Measurements from ENCODE around the gene DIAPH1.

Gene DIAPH1

GRCh38 chr5:141640051-141640415, 21.2 kb upstream of the DIAPH1 start:
- Histone ChIP-seq H4K8ac (ENCODE audit: low read length) (no peak overlapping the region), H3K18ac (ENCODE audit: low read depth in 1 of 2, low read length in 2 of 2) (no peak overlapping the region)
- WGBS: 100% methylated on average over 3 of the region's 3 CpGs

GRCh38 chr5:141639357-141640050, 20.7 kb upstream of the DIAPH1 start:
- peaks cover 35% of the 10 kb centered on the region for H3K4me1 ChIP-seq (ENCODE audit: control insufficient read depth, insufficient read depth, low read depth, low read length)
- H3K14ac ChIP-seq (ENCODE audit: low read length in 2 of 2): no peak overlapping the region
- no peak overlapping the region for H2BK12ac ChIP-seq (ENCODE audit: low read length in 2 of 2)
- no peak overlapping the region for H2AK5ac ChIP-seq (ENCODE audit: low read length, severe bottlenecking)
- no peak for DNase-seq
- no peak overlapping the region for H2BK15ac ChIP-seq (ENCODE audit: low read depth, poor library complexity, severe bottlenecking)
- H3K79me1 ChIP-seq (replicated peaks; ENCODE audit: low read length, poor library complexity, severe bottlenecking): peaks cover 21% of the 10 kb centered on the region
- no peak overlapping the region for H3K23ac ChIP-seq (ENCODE audit: low read length in 2 of 2)
- H3K18ac ChIP-seq (ENCODE audit: low read depth in 1 of 2, low read length in 2 of 2): no peak overlapping the region
- no peak overlapping the region for H2AFZ ChIP-seq (ENCODE audit: low read depth, low read length)
- 89% methylated on average over 12 of the region's 12 CpGs for WGBS
- H4K8ac ChIP-seq (ENCODE audit: low read length): peak overlapping the region; percentile 1
- no peak overlapping the region for H3K9ac ChIP-seq (ENCODE audit: low read length)
- no peak overlapping the region for H2BK5ac ChIP-seq (ENCODE audit: low read depth, low read length, poor library complexity, severe bottlenecking)
- peaks cover 37 to 38% of the 10 kb centered on the region in 2 experiments for H3K36me3 ChIP-seq (ENCODE audit: control insufficient read depth in 1 of 2, insufficient read depth in 2 of 2, low read depth in 1 of 2, low read length in 2 of 2)
- no peak overlapping the region for H3K27ac ChIP-seq (ENCODE audit: low read length, poor library complexity, severe bottlenecking)
- no peak overlapping the region for H3K4me3 ChIP-seq (ENCODE audit: insufficient read depth in 1 of 2, low read depth in 1 of 2, low read length in 2 of 2)
- no peaks in the 10 kb centered on the region for H3K9me3 ChIP-seq (ENCODE audit: control insufficient read depth, low read length)
- no peak overlapping the region for H4K91ac ChIP-seq (ENCODE audit: low read length)
- H3K27me3 ChIP-seq (ENCODE audit: control insufficient read depth in 1 of 2, insufficient read depth in 1 of 2, low read length in 2 of 2): peaks cover 0 to 4% of the 10 kb centered on the region in 2 experiments
- H3K4me2 ChIP-seq (ENCODE audit: low read length, poor library complexity, severe bottlenecking): no peak overlapping the region
- no peak overlapping the region for H3K4ac ChIP-seq (ENCODE audit: low read depth in 1 of 2, low read length in 2 of 2)
- H2BK120ac ChIP-seq (ENCODE audit: low read depth, low read length): no peak overlapping the region

More at GRCh38 chr5:141640051-141640415, 21.2 kb upstream of the DIAPH1 start:
- Histone ChIP-seq H3K27ac (ENCODE audit: low read length, poor library complexity, severe bottlenecking) (no peak overlapping the region), H3K9me3 (ENCODE audit: control insufficient read depth, low read length) (no peaks in the 10 kb centered on the region), H3K36me3 (ENCODE audit: control insufficient read depth in 1 of 2, insufficient read depth in 2 of 2, low read depth in 1 of 2, low read length in 2 of 2) (peaks cover 39 to 41% of the 10 kb centered on the region in 2 experiments), H3K27me3 (ENCODE audit: control insufficient read depth in 1 of 2, insufficient read depth in 1 of 2, low read length in 2 of 2) (peaks cover 0 to 4% of the 10 kb centered on the region in 2 experiments), H3K9ac (ENCODE audit: low read length) (no peak overlapping the region), H3K4ac (ENCODE audit: low read depth in 1 of 2, low read length in 2 of 2) (no peak overlapping the region), H3K23ac (ENCODE audit: low read length in 2 of 2) (no peak overlapping the region), H3K14ac (ENCODE audit: low read length in 2 of 2) (no peak overlapping the region), H2AK5ac (ENCODE audit: low read length, severe bottlenecking) (no peak overlapping the region), H3K4me1 (ENCODE audit: control insufficient read depth, insufficient read depth, low read depth, low read length) (peaks cover 33% of the 10 kb centered on the region), H4K91ac (ENCODE audit: low read length) (no peak overlapping the region), H3K4me3 (ENCODE audit: insufficient read depth in 1 of 2, low read depth in 1 of 2, low read length in 2 of 2) (no peak overlapping the region), H2BK5ac (ENCODE audit: low read depth, low read length, poor library complexity, severe bottlenecking) (no peak overlapping the region), H3K79me1 (replicated peaks; ENCODE audit: low read length, poor library complexity, severe bottlenecking) (peaks cover 18% of the 10 kb centered on the region), H2AFZ (ENCODE audit: low read depth, low read length) (no peak overlapping the region), H2BK120ac (ENCODE audit: low read depth, low read length) (no peak overlapping the region), H2BK15ac (ENCODE audit: low read depth, poor library complexity, severe bottlenecking) (no peak overlapping the region), H3K4me2 (ENCODE audit: low read length, poor library complexity, severe bottlenecking) (no peak overlapping the region), H2BK12ac (ENCODE audit: low read length in 2 of 2) (no peak overlapping the region)
- DNase-seq: no peak

GRCh38 chr5:141638771-141639170, 20.0 kb upstream of the DIAPH1 start:
- no peaks in the 10 kb centered on the region for H3K9me3 ChIP-seq (ENCODE audit: control insufficient read depth, low read length)
- H3K27ac ChIP-seq (ENCODE audit: low read length, poor library complexity, severe bottlenecking): no peak overlapping the region
- no peak overlapping the region for H2BK12ac ChIP-seq (ENCODE audit: low read length in 2 of 2)
- no peak for DNase-seq
- no peak overlapping the region for H3K14ac ChIP-seq (ENCODE audit: low read length in 2 of 2)
- peaks cover 0 to 4% of the 10 kb centered on the region in 2 experiments for H3K27me3 ChIP-seq (ENCODE audit: control insufficient read depth in 1 of 2, insufficient read depth in 1 of 2, low read length in 2 of 2)
- no peak overlapping the region for H3K4me3 ChIP-seq (ENCODE audit: insufficient read depth in 1 of 2, low read depth in 1 of 2, low read length in 2 of 2)
- H3K4ac ChIP-seq (ENCODE audit: low read depth in 1 of 2, low read length in 2 of 2): no peak overlapping the region
- H3K36me3 ChIP-seq (ENCODE audit: control insufficient read depth in 1 of 2, insufficient read depth in 2 of 2, low read depth in 1 of 2, low read length in 2 of 2): peaks cover 31 to 33% of the 10 kb centered on the region in 2 experiments
- no peak overlapping the region for H4K8ac ChIP-seq (ENCODE audit: low read length)
- no peak overlapping the region for H2AK5ac ChIP-seq (ENCODE audit: low read length, severe bottlenecking)
- H3K23ac ChIP-seq (ENCODE audit: low read length in 2 of 2): no peak overlapping the region
- H3K9ac ChIP-seq (ENCODE audit: low read length): no peak overlapping the region
- no peak overlapping the region for H3K18ac ChIP-seq (ENCODE audit: low read depth in 1 of 2, low read length in 2 of 2)
- H3K4me1 ChIP-seq (ENCODE audit: control insufficient read depth, insufficient read depth, low read depth, low read length): peaks cover 33% of the 10 kb centered on the region
- no peak overlapping the region for H2AFZ ChIP-seq (ENCODE audit: low read depth, low read length)
- no peak overlapping the region for H2BK5ac ChIP-seq (ENCODE audit: low read depth, low read length, poor library complexity, severe bottlenecking)
- H2BK15ac ChIP-seq (ENCODE audit: low read depth, poor library complexity, severe bottlenecking): no peak overlapping the region
- peaks cover 19% of the 10 kb centered on the region for H3K79me1 ChIP-seq (replicated peaks; ENCODE audit: low read length, poor library complexity, severe bottlenecking)
- H2BK120ac ChIP-seq (ENCODE audit: low read depth, low read length): no peak overlapping the region
- H4K91ac ChIP-seq (ENCODE audit: low read length): no peak overlapping the region
- H3K4me2 ChIP-seq (ENCODE audit: low read length, poor library complexity, severe bottlenecking): no peak overlapping the region
- WGBS: 100% methylated on average over 1 of the region's 2 CpGs

- peak; percentile 53 for DNase-seq
- peaks cover 0 to 4% of the 10 kb centered on the region in 2 experiments for H3K27me3 ChIP-seq (ENCODE audit: control insufficient read depth in 1 of 2, insufficient read depth in 1 of 2, low read length in 2 of 2)
- no peaks in the 10 kb centered on the region for H3K9me3 ChIP-seq (ENCODE audit: control insufficient read depth, low read length)
These were observed 19.1 kb upstream of the DIAPH1 start for GRCh38 chr5:141637767-141638419.

More at GRCh38 chr5:141637767-141638419, 19.1 kb upstream of the DIAPH1 start:
- Histone ChIP-seq H2BK12ac (ENCODE audit: low read length in 2 of 2) (no peak overlapping the region), H3K79me1 (replicated peaks; ENCODE audit: low read length, poor library complexity, severe bottlenecking) (peaks cover 19% of the 10 kb centered on the region), H3K4me1 (ENCODE audit: control insufficient read depth, insufficient read depth, low read depth, low read length) (peaks cover 32% of the 10 kb centered on the region), H4K8ac (ENCODE audit: low read length) (peak overlapping the region; percentile 31), H3K18ac (ENCODE audit: low read depth in 1 of 2, low read length in 2 of 2) (peak overlapping the region in 1 of 2 experiments; percentile 54), H3K4ac (ENCODE audit: low read depth in 1 of 2, low read length in 2 of 2) (peak overlapping the region in 1 of 2 experiments; percentile 54), H3K9ac (ENCODE audit: low read length) (peak overlapping the region; percentile 94), H2BK120ac (ENCODE audit: low read depth, low read length) (no peak overlapping the region), H2AFZ (ENCODE audit: low read depth, low read length) (peak overlapping the region; percentile 80), H3K4me2 (ENCODE audit: low read length, poor library complexity, severe bottlenecking) (peak overlapping the region; percentile 98), H3K14ac (ENCODE audit: low read length in 2 of 2) (no peak overlapping the region), H3K36me3 (ENCODE audit: control insufficient read depth in 1 of 2, insufficient read depth in 2 of 2, low read depth in 1 of 2, low read length in 2 of 2) (peaks cover 27 to 30% of the 10 kb centered on the region in 2 experiments), H2BK15ac (ENCODE audit: low read depth, poor library complexity, severe bottlenecking) (peak overlapping the region; percentile 33), H4K91ac (ENCODE audit: low read length) (no peak overlapping the region), H3K27ac (ENCODE audit: low read length, poor library complexity, severe bottlenecking) (no peak overlapping the region), H2AK5ac (ENCODE audit: low read length, severe bottlenecking) (no peak overlapping the region), H3K23ac (ENCODE audit: low read length in 2 of 2) (peak overlapping the region in 1 of 2 experiments; percentile 41), H2BK5ac (ENCODE audit: low read depth, low read length, poor library complexity, severe bottlenecking) (no peak overlapping the region), H3K4me3 (ENCODE audit: insufficient read depth in 1 of 2, low read depth in 1 of 2, low read length in 2 of 2) (peak overlapping the region; percentile 69 to 90)
- WGBS: 12% methylated on average over 33 of the region's 40 CpGs

All from mesenchymal stem cell (in vitro differentiated cells and primary cell).